Epithelial cell of esophagus (primary cell): Measurements from ENCODE around the gene FN3KRP.
A peak's percentile ranks its signal among the peaks of the same experiment; 100 is the strongest.

Experiments used
- DNase-seq: peaks from one replicate; pipeline ENCODE4 v3.0.0; 2010; ENCODE audit warnings: low read depth
- H3K4me3 ChIP-seq: 2 replicates; pipeline ENCODE4 v1.5.1; 2011; ENCODE audit warnings: mild to moderate bottlenecking, low read length, control low read depth
- CTCF ChIP-seq: IDR thresholded peaks from 2 replicates; pipeline ENCODE4 v1.5.1; 2011; ENCODE audit warnings: low read depth, mild to moderate bottlenecking, low read length, control low read depth, inconsistent platforms; ENCODE audit not compliant: insufficient read depth; ENCODE audit errors: missing control alignments

Gene FN3KRP

DNA sequence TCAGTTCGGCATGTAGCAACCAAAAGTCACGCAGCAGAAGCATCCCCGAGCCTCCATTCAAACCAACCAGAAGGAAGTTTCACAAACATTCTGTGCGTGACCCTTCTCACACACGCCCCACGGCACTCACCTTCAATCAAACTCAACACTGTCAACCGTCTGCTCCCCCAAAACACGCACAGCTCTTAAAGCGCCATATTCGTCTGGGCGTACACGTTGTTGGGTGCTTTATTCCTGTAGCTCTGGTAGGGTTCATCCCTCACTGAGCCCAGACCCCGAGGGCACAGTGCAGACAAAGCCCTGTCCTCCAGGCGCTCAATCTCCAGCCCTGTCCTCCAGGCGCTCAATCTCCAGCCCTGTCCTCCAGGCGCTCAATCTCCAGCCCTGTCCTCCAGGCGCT is 20.2 kb upstream of the FN3KRP start:
- no peak overlapping the region for H3K4me3 ChIP-seq

DNA sequence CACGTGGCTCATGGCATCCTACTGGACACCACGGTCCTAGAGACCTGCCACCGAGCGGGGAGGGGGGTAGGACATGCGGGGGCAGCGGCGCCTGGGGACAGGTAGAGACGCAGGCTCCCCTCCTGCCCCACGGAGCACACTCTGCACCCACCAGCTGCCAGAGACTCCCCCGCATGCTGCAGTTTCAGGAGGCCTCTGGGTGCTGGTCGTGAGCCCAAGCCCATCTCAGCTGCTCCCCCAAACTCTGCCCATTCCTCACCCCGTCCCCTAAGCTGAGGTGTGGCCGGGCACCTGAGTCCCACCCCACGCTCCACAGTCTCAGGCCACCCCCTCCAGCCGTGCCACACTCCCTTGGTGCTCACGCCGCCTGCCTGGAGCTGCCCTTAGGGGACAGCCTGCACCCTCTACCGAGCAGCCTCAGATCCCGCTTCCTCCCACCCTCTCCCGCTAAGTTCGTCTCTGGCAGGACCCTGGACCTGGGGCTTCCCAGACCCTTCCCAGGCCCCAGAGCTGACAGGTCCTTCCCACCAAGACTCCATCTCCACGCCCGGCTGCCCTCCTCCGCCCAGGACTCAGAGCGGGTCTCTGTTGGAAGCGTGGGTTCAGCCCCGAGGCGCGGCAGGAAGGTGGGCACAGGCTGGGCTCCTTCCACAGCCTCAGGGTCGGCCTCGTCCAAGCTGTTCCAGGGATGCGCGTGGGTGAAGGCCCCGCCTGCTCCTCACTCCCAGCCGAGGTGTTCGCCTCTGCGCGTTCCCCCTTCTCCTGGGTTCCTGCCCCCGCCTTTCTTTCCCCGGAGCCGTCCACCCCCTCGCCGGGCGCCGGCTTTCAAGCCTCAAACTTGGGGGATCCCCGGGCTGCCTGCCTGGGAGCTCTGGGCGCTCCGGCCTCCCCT is 19.3 kb upstream of the FN3KRP start:
- no peak for TF ChIP-seq CTCF
- DNase-seq: peak; percentile 22
- peak overlapping the region; percentile 56 for H3K4me3 ChIP-seq

More for the DNA sequence above, 20.2 kb upstream of the FN3KRP start:
- no peak for DNase-seq
- TF ChIP-seq CTCF: no peak

DNA sequence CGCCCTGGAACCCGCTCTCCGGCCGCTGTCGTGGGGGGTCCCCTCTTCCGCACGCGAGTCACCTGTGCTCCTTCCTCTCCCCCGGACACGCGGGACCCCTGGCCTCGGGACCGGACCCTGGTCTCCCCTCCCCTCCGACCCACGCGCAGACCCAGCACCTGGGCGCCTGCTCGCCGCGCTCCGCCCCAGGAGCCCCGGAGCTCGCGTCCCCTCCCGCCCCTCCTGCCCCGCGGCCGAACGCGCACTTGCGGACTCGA is 18.8 kb upstream of the FN3KRP start:
- H3K4me3 ChIP-seq: peak overlapping the region; percentile 56
- DNase-seq: no peak
- TF ChIP-seq CTCF: no peak

- H3K4me3 ChIP-seq: peak within 1 kb of the TSS; percentile 56
- TF ChIP-seq CTCF: no peak
- peak; percentile 100 for DNase-seq
These were observed 18.2 kb upstream of the FN3KRP start, which contains the start of gene RAB40B for GRCh38 chr17:82698065-82698973. TSS of gene RAB40B (minus strand) at chr17:82698698. CDS start at chr17:82698596, 102 bp downstream.

DNA sequence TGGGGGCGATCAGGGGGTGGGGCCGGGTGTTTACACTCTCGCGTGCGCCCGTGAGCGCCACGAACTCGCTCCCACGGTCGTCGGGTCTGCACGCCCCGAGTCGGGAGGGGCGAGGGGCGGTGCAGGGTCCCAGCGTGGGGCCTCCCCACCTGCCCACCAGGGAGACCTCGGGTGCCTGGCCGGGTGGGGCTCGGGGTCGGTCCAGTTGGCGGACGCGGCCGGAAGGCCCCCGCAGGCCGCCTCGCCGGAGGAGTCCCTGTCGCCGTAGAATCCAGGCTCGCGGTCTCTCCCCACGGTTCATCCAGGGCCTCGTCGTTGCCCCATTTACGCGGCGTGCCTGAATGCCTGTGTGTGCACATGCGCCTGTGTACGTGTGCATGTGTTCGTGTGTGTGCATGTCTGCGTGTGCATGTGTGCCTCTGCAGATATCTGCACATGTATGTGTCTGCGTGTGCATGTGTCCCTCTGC is 17.5 kb upstream of the FN3KRP start:
- peak; percentile 17 for DNase-seq
- H3K4me3 ChIP-seq: peak overlapping the region; percentile 55
- no peak for TF ChIP-seq CTCF

DNA sequence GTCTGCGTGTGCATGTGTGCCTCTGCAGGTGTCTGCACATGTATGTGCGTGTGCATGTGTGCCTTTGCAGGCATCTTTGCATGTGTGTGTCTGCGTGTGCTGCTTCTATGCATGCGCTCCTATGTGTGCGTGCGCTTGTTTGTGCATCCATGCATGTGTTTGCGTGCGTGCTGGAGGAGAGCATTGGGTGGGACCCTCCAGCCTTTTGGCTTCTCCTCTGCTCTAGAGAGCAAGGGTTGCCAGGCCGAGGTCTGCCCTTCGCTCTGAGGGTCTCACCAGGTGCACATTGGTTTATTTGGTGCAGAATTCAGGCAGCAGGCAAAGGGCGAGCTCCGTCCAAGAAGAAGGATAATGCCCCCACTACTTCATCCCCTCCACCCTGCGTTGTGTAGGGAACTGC is 17.0 kb upstream of the FN3KRP start:
- TF ChIP-seq CTCF: no peak
- H3K4me3 ChIP-seq: no peak overlapping the region
- no peak for DNase-seq
